ENCODE data around the gene TRIM21. TPM values are rescaled to one million over a fixed set of nuclear protein-coding genes. Genes with fewer than 3 reads are reported as not detected.

TRIM21 gene
- total RNA-seq, 6 donors from 2014 or later, result 17.1 to 40.7 (median 21.8) TPM

DNA sequence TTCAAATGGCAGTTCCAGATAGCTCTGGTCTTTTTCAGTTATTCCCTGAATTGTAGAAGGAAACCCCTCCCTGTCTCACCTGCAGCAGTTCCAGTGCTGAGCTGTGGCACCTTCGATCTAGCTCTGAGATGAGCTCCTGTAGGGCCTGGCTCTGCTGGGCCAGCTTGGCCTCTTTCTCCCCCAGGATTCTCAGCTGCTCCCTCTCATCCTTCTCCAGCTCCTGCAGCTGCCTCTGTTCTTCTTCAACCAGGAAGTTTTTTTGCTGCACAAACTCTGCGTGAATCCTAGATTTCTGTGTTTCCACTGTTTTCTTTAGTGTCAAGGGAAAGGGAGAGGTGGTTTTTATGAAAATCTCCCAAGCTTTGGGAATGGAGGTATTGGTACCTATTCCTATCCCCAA is 5.3 kb downstream of the TRIM21 start:
- ATAC-seq (ENCODE audit: low FRiP score in 2 of 2), result no peak
- WGBS, 2 donors, result 95% methylated on average over 2 of the region's 2 CpGs
- no peak for TF ChIP-seq POLR2A (IDR thresholded peaks at IDR 0.05)
- TF ChIP-seq POLR2AphosphoS5 (IDR thresholded peaks at IDR 0.05), result no peak
- Histone ChIP-seq H3K4me3 (no peak overlapping the region), H3K36me3 (peaks cover 30 to 71% (median 59%) of the 10 kb centered on the region in 4 donors), H3K9me3 (no peaks in the 10 kb centered on the region), H3K27ac (no peak overlapping the region), H3K4me1 (peaks cover 5 to 15% (median 8%) of the 10 kb centered on the region in 4 donors), H3K27me3 (no peaks in the 10 kb centered on the region)
- no peak for DNase-seq

DNA sequence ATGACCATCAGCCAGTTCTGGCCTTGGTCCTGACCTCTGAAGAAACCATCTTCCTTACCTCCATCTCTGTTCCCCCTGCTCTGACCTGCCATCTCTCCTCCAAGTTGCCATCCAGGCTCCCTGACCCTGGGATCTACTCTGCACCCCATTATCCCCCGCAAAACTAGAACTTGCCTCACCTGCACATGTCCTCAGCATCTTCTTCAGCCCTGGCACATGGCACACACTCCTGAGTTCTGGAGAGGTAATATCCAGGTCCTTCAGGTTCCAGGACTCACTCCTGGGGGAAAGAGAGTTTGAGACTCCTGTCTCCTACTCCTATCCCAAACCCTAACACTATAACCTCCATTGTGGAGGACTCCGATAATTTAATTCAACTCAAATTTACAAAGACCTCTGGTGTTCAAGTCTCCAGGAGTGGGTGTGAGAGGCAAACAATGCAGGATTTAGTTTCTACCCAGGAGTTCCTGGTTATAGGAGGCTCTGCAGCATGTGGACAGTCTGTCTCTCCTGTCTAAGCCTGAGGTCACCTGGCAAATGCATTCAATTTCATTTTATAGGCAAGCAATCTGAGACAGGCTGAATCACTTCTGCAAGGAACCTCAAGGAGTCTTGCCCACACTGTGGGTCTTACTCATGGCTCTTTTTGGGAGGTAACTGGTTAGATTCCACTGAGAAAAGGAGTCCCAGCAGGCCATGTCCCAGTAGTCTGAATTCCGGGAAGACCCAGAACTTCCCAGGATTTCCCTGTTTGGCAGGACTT is 7.3 kb downstream of the TRIM21 start:
- no peak for TF ChIP-seq POLR2A (IDR thresholded peaks at IDR 0.05)
- no peak for TF ChIP-seq EP300 (IDR thresholded peaks at IDR 0.05)
- TF ChIP-seq, protein P1, sequence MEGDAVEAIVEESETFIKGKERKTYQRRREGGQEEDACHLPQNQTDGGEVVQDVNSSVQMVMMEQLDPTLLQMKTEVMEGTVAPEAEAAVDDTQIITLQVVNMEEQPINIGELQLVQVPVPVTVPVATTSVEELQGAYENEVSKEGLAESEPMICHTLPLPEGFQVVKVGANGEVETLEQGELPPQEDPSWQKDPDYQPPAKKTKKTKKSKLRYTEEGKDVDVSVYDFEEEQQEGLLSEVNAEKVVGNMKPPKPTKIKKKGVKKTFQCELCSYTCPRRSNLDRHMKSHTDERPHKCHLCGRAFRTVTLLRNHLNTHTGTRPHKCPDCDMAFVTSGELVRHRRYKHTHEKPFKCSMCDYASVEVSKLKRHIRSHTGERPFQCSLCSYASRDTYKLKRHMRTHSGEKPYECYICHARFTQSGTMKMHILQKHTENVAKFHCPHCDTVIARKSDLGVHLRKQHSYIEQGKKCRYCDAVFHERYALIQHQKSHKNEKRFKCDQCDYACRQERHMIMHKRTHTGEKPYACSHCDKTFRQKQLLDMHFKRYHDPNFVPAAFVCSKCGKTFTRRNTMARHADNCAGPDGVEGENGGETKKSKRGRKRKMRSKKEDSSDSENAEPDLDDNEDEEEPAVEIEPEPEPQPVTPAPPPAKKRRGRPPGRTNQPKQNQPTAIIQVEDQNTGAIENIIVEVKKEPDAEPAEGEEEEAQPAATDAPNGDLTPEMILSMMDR (IDR thresholded peaks at IDR 0.05), result no peak
- TF ChIP-seq POLR2AphosphoS5 (IDR thresholded peaks at IDR 0.05), result no peak
- ATAC-seq (ENCODE audit: low FRiP score in 2 of 2) (no peak), DNase-seq (no peak)
- Histone ChIP-seq H3K27me3 (no peaks in the 10 kb centered on the region), H3K36me3 (peaks cover 30 to 71% (median 59%) of the 10 kb centered on the region in 4 donors), H3K9me3 (no peaks in the 10 kb centered on the region), H3K27ac (no peak overlapping the region), H3K4me1 (no peaks in the 10 kb centered on the region), H3K4me3 (no peak overlapping the region)
- WGBS, 2 donors, result 91 to 98% methylated on average over 3 of the region's 3 CpGs

DNA sequence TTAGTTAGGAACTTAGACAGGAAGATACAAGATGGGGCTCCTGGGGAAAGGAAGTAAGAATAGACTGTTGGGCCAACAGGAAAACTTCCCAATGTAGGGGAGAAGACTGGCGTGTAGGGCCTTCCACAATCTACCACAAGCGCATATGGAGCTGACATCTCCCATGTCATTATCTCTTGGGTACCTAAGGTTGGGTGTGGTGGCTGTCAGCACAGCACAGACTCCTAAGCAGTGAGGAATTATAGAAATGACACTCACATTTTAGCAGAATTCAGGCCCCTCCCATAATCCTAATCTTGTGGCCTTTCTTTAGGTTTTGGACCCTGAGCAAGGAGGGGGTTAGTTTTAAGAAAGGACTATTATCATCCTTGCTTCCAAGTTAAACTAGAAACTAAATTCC is 11.6 kb downstream of the TRIM21 start:
- H3K36me3 ChIP-seq, result peaks cover 11 to 37% (median 28%) of the 10 kb centered on the region in 4 donors
- TF ChIP-seq, protein P1 (IDR thresholded peaks at IDR 0.05), result no peak
- TF ChIP-seq POLR2A (IDR thresholded peaks at IDR 0.05), result no peak
- H3K27me3 ChIP-seq, result no peaks in the 10 kb centered on the region
- no peaks in the 10 kb centered on the region for H3K4me1 ChIP-seq
- H3K9me3 ChIP-seq, result no peaks in the 10 kb centered on the region
- H3K4me3 ChIP-seq, result no peak overlapping the region
- no peak overlapping the region for H3K27ac ChIP-seq
- 77 to 89% methylated on average over 2 of the region's 2 CpGs for WGBS, 2 donors
- DNase-seq (no peak), ATAC-seq (ENCODE audit: low FRiP score in 2 of 2) (no peak)

DNA sequence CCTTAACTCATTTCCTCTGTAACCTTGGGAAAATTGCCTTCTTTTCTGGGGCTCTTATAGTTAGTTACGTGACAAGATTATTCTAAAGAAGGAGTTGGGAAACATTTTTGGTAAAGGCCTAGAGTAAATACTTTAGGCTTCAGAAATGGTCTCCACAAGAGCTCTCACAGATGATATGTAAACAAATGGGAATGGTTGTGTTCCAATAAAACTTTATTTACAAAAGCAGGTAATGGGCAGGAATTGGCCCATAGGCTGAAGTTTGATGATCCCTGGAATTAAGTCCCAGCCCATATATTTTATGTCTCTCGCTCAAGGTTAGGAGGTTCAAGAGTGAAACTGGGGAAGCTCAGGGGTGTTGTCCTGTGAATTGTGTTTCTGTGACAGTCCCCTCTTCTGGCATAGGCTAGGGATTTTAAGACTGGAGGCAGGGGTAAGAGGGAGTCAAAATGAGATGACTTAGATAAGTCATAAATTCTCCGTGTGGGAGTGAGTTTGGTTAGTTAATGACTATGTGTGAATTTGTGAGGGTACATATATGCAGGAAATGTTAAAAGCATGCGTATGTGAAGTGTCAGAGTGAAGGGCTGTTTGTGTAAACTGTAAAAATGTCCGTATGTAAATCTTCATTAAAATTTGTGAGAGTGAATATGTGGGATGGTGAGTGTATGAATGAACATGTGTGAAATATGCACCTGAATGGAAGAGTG is 17.9 kb downstream of the TRIM21 start:
- H3K27me3 ChIP-seq, result no peaks in the 10 kb centered on the region
- no peaks in the 10 kb centered on the region for H3K4me1 ChIP-seq
- 72 to 80% methylated on average over 5 of the region's 5 CpGs for WGBS, 2 donors
- TF ChIP-seq EP300 (IDR thresholded peaks at IDR 0.05), result no peak
- TF ChIP-seq POLR2AphosphoS5 (IDR thresholded peaks at IDR 0.05), result no peak
- TF ChIP-seq, protein P1 (IDR thresholded peaks at IDR 0.05), result no peak
- TF ChIP-seq POLR2A (IDR thresholded peaks at IDR 0.05), result no peak
- no peak overlapping the region for H3K27ac ChIP-seq
- H3K36me3 ChIP-seq, result no peaks in the 10 kb centered on the region
- no peak overlapping the region for H3K4me3 ChIP-seq
- ATAC-seq (ENCODE audit: low FRiP score in 2 of 2) (no peak), DNase-seq (no peak)
- no peaks in the 10 kb centered on the region for H3K9me3 ChIP-seq

DNA sequence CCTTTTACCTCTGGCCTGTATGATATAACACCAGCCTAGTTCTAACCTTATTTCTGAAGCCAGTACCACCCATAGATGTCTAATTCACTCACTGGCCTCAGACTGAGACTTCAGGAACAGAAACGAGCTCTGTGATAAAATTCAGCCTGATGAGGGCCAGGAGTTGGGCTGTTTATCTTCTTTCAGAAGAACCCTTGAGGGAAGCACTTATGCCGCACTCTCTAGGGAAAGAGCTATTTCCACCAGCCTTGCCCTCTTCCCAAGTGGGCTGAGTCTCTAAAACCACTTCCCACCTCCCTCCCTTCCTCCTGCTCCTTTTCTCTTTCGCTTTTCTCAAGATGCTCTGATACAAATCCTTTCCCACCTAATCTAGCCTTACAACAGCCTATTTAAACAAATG is 23.3 kb downstream of the TRIM21 start:
- TF ChIP-seq, protein P1 (IDR thresholded peaks at IDR 0.05), result no peak
- TF ChIP-seq EP300 (IDR thresholded peaks at IDR 0.05) (no peak), POLR2A (IDR thresholded peaks at IDR 0.05) (no peak), POLR2AphosphoS5 (IDR thresholded peaks at IDR 0.05) (no peak)
- Histone ChIP-seq H3K36me3 (no peaks in the 10 kb centered on the region), H3K4me1 (no peaks in the 10 kb centered on the region), H3K9me3 (no peaks in the 10 kb centered on the region), H3K27me3 (no peaks in the 10 kb centered on the region), H3K4me3 (no peak overlapping the region), H3K27ac (no peak overlapping the region)
- DNase-seq (no peak), ATAC-seq (ENCODE audit: low FRiP score in 2 of 2) (no peak)
- 64 to 66% methylated on average over 3 of the region's 3 CpGs for WGBS, 2 donors
